NB4 (cell line): Measurements from ENCODE around the gene TMEM132C.

Source experiments
- CTCF ChIP-seq: IDR thresholded peaks from one replicate; pipeline ENCODE4 v1.5.1; 2012; ENCODE audit warnings: low read depth, low read length
- MYC ChIP-seq: IDR thresholded peaks from 2 replicates; pipeline ENCODE4 v1.6.1; 2011; ENCODE audit warnings: low read depth, low read length
- POLR2A ChIP-seq: IDR thresholded peaks from 2 replicates; pipeline ENCODE4 v1.6.1; 2011; ENCODE audit warnings: mild to moderate bottlenecking; ENCODE audit not compliant: insufficient read length; ENCODE audit errors: extremely low read depth

- TF ChIP-seq CTCF (no peak), POLR2A (no peak), MYC (no peak)
Observed at GRCh38 chr12:128421375-128421774, 154.4 kb downstream of the TMEM132C start.
